BLaER1 treated with 17β-estradiol and CSF1 and Interleukin-3, amounts not matched to agents 10 nM and 100 nM (cell line): ENCODE measurements around the gene LPP.

Source experiments
- H3K27ac ChIP-seq, 11 experiments: shearing (Covaris generic); formaldehyde crosslinking; 2 replicates each; pipeline ENCODE4 v1.8.1; 2022
- H3K27me3 ChIP-seq, 11 experiments: shearing (Covaris generic); formaldehyde crosslinking; 2 replicates each; pipeline ENCODE4 v1.8.1; 2022
- H3K36me3 ChIP-seq, 11 experiments: shearing (Covaris generic); formaldehyde crosslinking; 2 replicates each; pipeline ENCODE4 v1.8.1; 2022
- H3K4me1 ChIP-seq, 10 experiments: shearing (Covaris generic); formaldehyde crosslinking; 2 replicates each; pipeline ENCODE4 v1.8.1; 2022
- H3K4me2 ChIP-seq, 11 experiments: shearing (Covaris generic); formaldehyde crosslinking; 2 replicates each; pipeline ENCODE4 v1.8.1; 2022
- H3K4me3 ChIP-seq, 10 experiments: shearing (Covaris generic); formaldehyde crosslinking; 2 replicates each; pipeline ENCODE4 v1.8.1; 2022
- H3K9ac ChIP-seq, 11 experiments: shearing (Covaris generic); formaldehyde crosslinking; 2 replicates each; pipeline ENCODE4 v1.8.1; 2022
- H3K9me3 ChIP-seq, 11 experiments: shearing (Covaris generic); formaldehyde crosslinking; replicated peaks in 1 of 11; 2 replicates each; pipeline ENCODE4 v1.8.1; 2022
- H4K20me1 ChIP-seq, 11 experiments: shearing (Covaris generic); formaldehyde crosslinking; 2 replicates each; pipeline ENCODE4 v1.8.1; 2022
- Cebpa-rat ChIP-seq, 11 experiments: shearing (Covaris generic); IDR thresholded peaks; 2 replicates each; pipeline ENCODE4 v1.8.1; 2022

LPP gene

GRCh38 chr3:188351648-188352047 is 197.7 kb downstream of the LPP start:
- peak overlapping the region in 3 of 11 experiments; percentile 11 to 32 (median 20); a peak in 3 of 22 replicates for H3K4me2 ChIP-seq
- no peak overlapping the region for H3K4me3 ChIP-seq
- peaks cover 0 to 21% (median 7%) of the 10 kb centered on the region in 11 experiments; a peak in 10 of 22 replicates for H3K36me3 ChIP-seq
- no peaks in the 10 kb centered on the region for H3K9me3 ChIP-seq
- H3K9ac ChIP-seq, result no peak overlapping the region
- H3K4me1 ChIP-seq, result peaks cover 0 to 45% (median 15%) of the 10 kb centered on the region in 10 experiments; a peak in 12 of 20 replicates
- no peak overlapping the region for H3K27ac ChIP-seq
- peaks cover 0 to 8% (median 0%) of the 10 kb centered on the region in 11 experiments; a peak in 1 of 22 replicates for H4K20me1 ChIP-seq
- H3K27me3 ChIP-seq, result no peaks in the 10 kb centered on the region
- no peak for TF ChIP-seq Cebpa-rat (IDR thresholded peaks at IDR 0.05)

- H3K36me3 ChIP-seq, result peaks cover 0 to 24% (median 7%) of the 10 kb centered on the region in 11 experiments; a peak in 10 of 22 replicates
- no peak for TF ChIP-seq Cebpa-rat (IDR thresholded peaks at IDR 0.05)
- H3K27ac ChIP-seq, result no peak overlapping the region
- peaks cover 0 to 45% (median 15%) of the 10 kb centered on the region in 10 experiments; a peak in 12 of 20 replicates for H3K4me1 ChIP-seq
- no peaks in the 10 kb centered on the region for H3K9me3 ChIP-seq
- no peaks in the 10 kb centered on the region for H3K27me3 ChIP-seq
- H3K4me3 ChIP-seq, result no peak overlapping the region
- no peak overlapping the region for H3K9ac ChIP-seq
- H3K4me2 ChIP-seq, result no peak overlapping the region
- H4K20me1 ChIP-seq, result peaks cover 0 to 8% (median 0%) of the 10 kb centered on the region in 11 experiments; a peak in 1 of 22 replicates
Observed at GRCh38 chr3:188352196-188352927, 198.4 kb downstream of the LPP start.

- Histone ChIP-seq H3K4me2 (no peak overlapping the region), H3K9me3 (no peaks in the 10 kb centered on the region), H3K27ac (no peak overlapping the region), H3K4me1 (peaks cover 1 to 41% (median 15%) of the 10 kb centered on the region in 10 experiments; a peak in 19 of 20 replicates), H3K27me3 (no peaks in the 10 kb centered on the region), H3K9ac (no peak overlapping the region), H3K36me3 (peaks cover 0 to 18% (median 0%) of the 10 kb centered on the region in 11 experiments; a peak in 3 of 22 replicates), H4K20me1 (peaks cover 0 to 8% (median 0%) of the 10 kb centered on the region in 11 experiments; a peak in 1 of 22 replicates), H3K4me3 (no peak overlapping the region)
- no peak for TF ChIP-seq Cebpa-rat (IDR thresholded peaks at IDR 0.05)
Observed at GRCh38 chr3:188353426-188353825, 199.5 kb downstream of the LPP start.

GRCh38 chr3:188358787-188359493 is 205.0 kb downstream of the LPP start:
- H3K4me3 ChIP-seq, result peak overlapping the region in 2 of 10 experiments; percentile 6; a peak in 1 of 20 replicates
- peaks cover 0 to 14% (median 2%) of the 10 kb centered on the region in 11 experiments; a peak in 4 of 22 replicates for H3K36me3 ChIP-seq
- H3K27ac ChIP-seq, result peak overlapping the region in 5 of 11 experiments; percentile 1 to 50 (median 8); a peak in 8 of 22 replicates
- peaks cover 30 to 54% (median 39%) of the 10 kb centered on the region in 10 experiments for H3K4me1 ChIP-seq
- H3K9me3 ChIP-seq, result peaks cover 0 to 4% (median 0%) of the 10 kb centered on the region in 11 experiments; a peak in 1 of 22 replicates
- TF ChIP-seq Cebpa-rat (IDR thresholded peaks at IDR 0.05), result no peak
- peak overlapping the region; percentile 58 to 79 (median 68) for H3K4me2 ChIP-seq
- peaks cover 0 to 8% (median 0%) of the 10 kb centered on the region in 11 experiments; a peak in 1 of 22 replicates for H4K20me1 ChIP-seq
- peak overlapping the region in 7 of 11 experiments; percentile 12 to 49 (median 32); a peak in 8 of 22 replicates for H3K9ac ChIP-seq
- no peaks in the 10 kb centered on the region for H3K27me3 ChIP-seq

- peak overlapping the region in 2 of 11 experiments; percentile 77 to 79; a peak in 4 of 22 replicates for H3K4me2 ChIP-seq
- no peaks in the 10 kb centered on the region for H3K27me3 ChIP-seq
- H3K9ac ChIP-seq, result no peak overlapping the region
- H3K36me3 ChIP-seq, result peaks cover 0 to 19% (median 2%) of the 10 kb centered on the region in 11 experiments; a peak in 4 of 22 replicates
- peaks cover 0 to 8% (median 0%) of the 10 kb centered on the region in 11 experiments; a peak in 1 of 22 replicates for H4K20me1 ChIP-seq
- peaks cover 30 to 57% (median 39%) of the 10 kb centered on the region in 10 experiments for H3K4me1 ChIP-seq
- peak overlapping the region in 1 of 11 experiments; percentile 43; a peak in 1 of 22 replicates for H3K27ac ChIP-seq
- TF ChIP-seq Cebpa-rat (IDR thresholded peaks at IDR 0.05), result no peak
- no peak overlapping the region for H3K4me3 ChIP-seq
- H3K9me3 ChIP-seq, result peaks cover 0 to 4% (median 0%) of the 10 kb centered on the region in 11 experiments; a peak in 1 of 22 replicates
Observed at GRCh38 chr3:188360364-188360881, 206.5 kb downstream of the LPP start.

- TF ChIP-seq Cebpa-rat (IDR thresholded peaks at IDR 0.05), result no peak
- peak overlapping the region; percentile 37 to 64 (median 57) for H3K4me2 ChIP-seq
- no peaks in the 10 kb centered on the region for H3K27me3 ChIP-seq
- peaks cover 0 to 4% (median 0%) of the 10 kb centered on the region in 11 experiments; a peak in 1 of 22 replicates for H3K9me3 ChIP-seq
- peaks cover 0 to 8% (median 0%) of the 10 kb centered on the region in 11 experiments; a peak in 1 of 22 replicates for H4K20me1 ChIP-seq
- peaks cover 0 to 13% (median 1%) of the 10 kb centered on the region in 11 experiments; a peak in 3 of 22 replicates for H3K36me3 ChIP-seq
- H3K27ac ChIP-seq, result peak overlapping the region in 7 of 11 experiments; percentile 9 to 55 (median 27); a peak in 8 of 22 replicates
- H3K4me3 ChIP-seq, result no peak overlapping the region
- H3K4me1 ChIP-seq, result peaks cover 30 to 60% (median 39%) of the 10 kb centered on the region in 10 experiments
- peak overlapping the region in 1 of 11 experiments; percentile 29; a peak in 1 of 22 replicates for H3K9ac ChIP-seq
Observed at GRCh38 chr3:188361888-188362287, 207.9 kb downstream of the LPP start.

- H3K36me3 ChIP-seq, result peaks cover 0 to 12% (median 0%) of the 10 kb centered on the region in 11 experiments; a peak in 3 of 22 replicates
- H3K9ac ChIP-seq, result no peak overlapping the region; a peak in 1 of 22 replicates
- H3K9me3 ChIP-seq, result peaks cover 0 to 4% (median 0%) of the 10 kb centered on the region in 11 experiments; a peak in 1 of 22 replicates
- peak overlapping the region; percentile 37 to 64 (median 57) for H3K4me2 ChIP-seq
- no peak overlapping the region for H3K4me3 ChIP-seq
- peaks cover 30 to 63% (median 39%) of the 10 kb centered on the region in 10 experiments for H3K4me1 ChIP-seq
- H4K20me1 ChIP-seq, result peaks cover 0 to 8% (median 0%) of the 10 kb centered on the region in 11 experiments; a peak in 1 of 22 replicates
- peak overlapping the region in 6 of 11 experiments; percentile 13 to 55 (median 32); a peak in 7 of 22 replicates for H3K27ac ChIP-seq
- no peaks in the 10 kb centered on the region for H3K27me3 ChIP-seq
- no peak for TF ChIP-seq Cebpa-rat (IDR thresholded peaks at IDR 0.05)
Observed at GRCh38 chr3:188362405-188362831, 208.5 kb downstream of the LPP start.

- Histone ChIP-seq H3K9me3 (peaks cover 0 to 6% (median 0%) of the 10 kb centered on the region in 11 experiments; a peak in 4 of 22 replicates), H3K27me3 (no peaks in the 10 kb centered on the region), H3K4me1 (peaks cover 13 to 57% (median 20%) of the 10 kb centered on the region in 10 experiments; a peak in 19 of 20 replicates), H3K4me3 (no peak overlapping the region), H3K36me3 (peaks cover 0 to 21% (median under 1%) of the 10 kb centered on the region in 11 experiments; a peak in 4 of 22 replicates), H3K4me2 (no peak overlapping the region), H3K9ac (no peak overlapping the region), H4K20me1 (no peaks in the 10 kb centered on the region; a peak in 1 of 22 replicates), H3K27ac (no peak overlapping the region)
- TF ChIP-seq Cebpa-rat (IDR thresholded peaks at IDR 0.05), result no peak
Observed at GRCh38 chr3:188365184-188365583, 211.2 kb downstream of the LPP start.
